Islet precursor cell (in vitro differentiated cells): ENCODE data around the gene TOR1AIP2.

Experiments
- DNase-seq: peaks from one replicate; pipeline ENCODE4 v3.0.0-alpha.2; 2018

TOR1AIP2 gene

DNA sequence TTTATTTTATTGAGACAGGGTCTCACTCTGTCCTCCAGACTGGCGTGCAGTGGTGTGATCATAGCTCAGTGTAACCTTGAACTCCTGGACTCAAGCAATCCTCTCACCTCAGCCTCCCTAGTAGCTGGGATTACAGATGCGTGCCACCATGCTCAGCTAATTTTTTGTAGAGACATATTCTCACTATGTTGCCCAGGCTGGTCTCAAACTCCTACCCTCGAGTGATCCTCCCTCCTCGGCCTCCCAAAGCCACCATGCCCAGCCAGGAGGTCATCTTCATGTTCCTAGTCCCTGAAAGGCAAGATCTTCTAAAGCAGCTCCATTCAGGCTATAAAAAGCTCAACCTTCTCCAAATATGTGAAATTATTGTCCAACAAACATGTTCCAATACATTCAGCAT, 53.9 kb downstream of the TOR1AIP2 start:
- no peak for DNase-seq

DNA sequence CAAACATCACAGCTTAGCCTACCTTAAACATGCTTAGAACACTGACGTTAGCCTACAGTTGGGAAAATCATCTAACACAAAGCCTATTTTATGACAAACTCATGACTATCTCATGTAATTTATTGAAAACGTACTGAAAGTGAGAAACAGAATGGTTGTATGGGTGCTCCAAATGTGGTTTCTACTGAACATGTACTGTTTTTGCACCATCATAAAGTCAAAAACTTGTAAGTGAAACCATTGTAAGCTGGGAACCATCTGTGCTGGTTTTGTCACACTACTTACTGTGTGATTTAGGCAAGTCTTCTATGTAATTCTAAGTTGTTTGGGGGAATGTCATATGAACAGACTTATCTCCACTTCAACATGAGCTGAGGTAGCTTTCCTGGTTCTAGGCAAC, 55.5 kb downstream of the TOR1AIP2 start:
- DNase-seq, result no peak

DNA sequence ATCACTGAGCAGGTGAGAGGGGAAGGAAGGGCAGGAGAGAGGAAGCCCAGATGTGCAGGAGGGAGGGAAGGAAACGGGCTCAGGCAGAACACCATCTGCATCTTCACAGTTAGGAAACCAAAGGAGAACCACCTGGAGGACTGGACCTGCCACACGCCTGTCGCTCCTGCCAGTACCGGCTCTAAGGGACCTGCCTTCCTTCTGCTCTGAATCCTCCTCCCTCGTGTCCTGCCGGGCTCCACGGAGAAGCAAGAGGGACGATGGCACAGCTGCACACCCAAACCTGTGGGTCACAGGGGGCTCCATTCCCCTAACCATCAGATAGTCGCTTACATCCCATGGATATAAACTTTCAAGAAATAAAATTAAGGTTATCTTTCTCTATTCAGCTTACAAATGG, 56.1 kb downstream of the TOR1AIP2 start:
- DNase-seq, result peak; percentile 31

DNA sequence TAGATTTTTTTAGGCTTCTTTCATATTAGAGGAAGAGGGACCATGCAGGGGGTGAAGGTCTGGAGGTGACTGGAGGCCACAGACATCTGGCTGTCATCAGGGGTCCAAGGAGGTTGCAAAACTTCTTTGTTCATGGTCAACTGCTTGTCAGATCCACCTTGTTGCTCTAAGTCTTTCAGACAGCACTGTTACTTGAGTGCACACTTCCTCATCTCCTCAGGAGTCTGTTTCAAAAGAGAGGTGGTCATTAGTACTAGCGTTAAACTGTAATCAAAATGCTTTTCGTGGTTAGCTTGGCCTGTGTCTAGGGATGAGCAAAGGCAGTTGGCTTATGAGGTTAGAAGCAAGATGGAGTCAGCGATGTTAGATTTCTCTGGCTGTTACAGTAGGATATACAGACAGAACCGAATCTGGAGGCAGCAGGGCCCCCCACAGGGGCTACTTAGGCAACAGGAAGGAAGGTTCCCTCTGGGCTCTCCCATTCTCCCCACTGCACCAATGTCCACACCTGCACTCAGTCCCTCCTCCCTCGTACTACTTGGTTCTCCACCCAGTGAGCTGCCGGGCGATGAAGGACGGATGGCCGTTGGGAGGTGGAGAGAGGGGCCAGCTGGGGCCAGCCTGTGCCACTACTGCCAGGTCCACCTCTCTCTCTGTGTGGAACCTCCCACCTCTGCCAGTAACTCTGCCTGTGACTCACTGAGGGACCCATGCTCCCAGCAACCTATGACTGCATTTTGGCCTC, 57.2 kb downstream of the TOR1AIP2 start:
- peak; percentile 37 for DNase-seq

DNA sequence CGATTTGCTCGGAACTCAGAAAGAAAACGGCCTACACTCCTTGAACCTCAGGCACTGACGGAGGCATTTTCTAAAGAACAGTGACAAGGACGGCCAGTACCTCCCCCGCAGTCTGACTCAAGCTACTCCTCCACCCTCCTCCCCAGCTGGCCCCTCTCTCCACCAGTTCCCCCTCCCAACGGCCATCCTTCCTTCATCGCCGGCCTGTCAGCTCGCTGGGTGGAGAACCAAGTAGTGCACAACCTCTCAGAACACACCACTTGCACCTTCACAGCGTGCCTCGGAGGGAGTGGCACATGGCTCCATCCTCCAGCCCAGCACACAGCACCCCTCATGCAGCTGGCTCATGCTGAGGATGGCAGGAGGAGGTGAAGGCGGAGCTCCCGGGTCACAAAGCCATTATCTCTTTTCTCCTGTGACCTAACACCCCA, 58.8 kb downstream of the TOR1AIP2 start:
- no peak for DNase-seq

DNA sequence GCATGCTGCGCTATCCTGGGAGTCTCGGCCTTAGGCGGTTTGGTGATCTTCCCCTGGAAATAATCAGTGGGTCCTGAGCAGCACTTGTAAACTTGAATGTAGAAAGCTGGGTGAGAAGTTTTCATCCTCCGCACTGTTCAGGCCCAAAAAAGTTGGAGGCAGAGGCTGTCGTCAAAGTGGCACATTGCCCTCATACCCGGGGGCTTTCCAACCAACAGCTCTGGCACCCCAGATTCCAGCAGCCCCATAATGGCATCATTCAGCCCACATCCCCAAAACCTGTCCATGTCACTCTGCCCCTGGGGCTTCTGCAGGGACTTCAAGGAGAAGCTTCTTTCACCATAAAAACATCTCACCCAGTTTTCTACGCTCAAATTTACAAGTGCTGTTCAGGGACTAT, 59.3 kb downstream of the TOR1AIP2 start:
- no peak for DNase-seq

- DNase-seq, result peak; percentile 68
Measured at GRCh38 chr1:179817789-179818188, 59.8 kb downstream of the TOR1AIP2 start.

DNA sequence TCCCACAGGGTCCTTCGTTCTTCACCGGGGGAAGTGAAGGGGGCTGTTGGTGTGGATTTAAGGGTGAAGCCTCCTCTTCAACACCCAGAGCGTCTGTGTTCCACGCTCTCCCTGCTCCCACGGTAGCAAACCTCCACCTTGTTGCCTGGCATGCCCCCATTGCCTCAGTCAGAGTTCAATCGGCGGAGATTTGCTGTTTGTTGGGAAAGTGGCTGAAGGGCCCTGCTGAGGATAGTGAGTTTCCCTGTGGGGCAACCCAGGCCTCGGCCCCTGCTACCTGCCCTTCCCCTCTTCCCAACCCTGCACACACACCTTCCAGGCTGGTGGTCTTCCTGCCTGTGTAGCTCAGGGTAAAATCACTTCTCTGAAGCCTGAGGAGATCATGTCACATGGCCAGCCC, 60.5 kb downstream of the TOR1AIP2 start:
- no peak for DNase-seq

GRCh38 chr1:179816196-179816960, 61.2 kb downstream of the TOR1AIP2 start:
- DNase-seq, result no peak

GRCh38 chr1:179815641-179816040, 62.0 kb downstream of the TOR1AIP2 start:
- no peak for DNase-seq

DNA sequence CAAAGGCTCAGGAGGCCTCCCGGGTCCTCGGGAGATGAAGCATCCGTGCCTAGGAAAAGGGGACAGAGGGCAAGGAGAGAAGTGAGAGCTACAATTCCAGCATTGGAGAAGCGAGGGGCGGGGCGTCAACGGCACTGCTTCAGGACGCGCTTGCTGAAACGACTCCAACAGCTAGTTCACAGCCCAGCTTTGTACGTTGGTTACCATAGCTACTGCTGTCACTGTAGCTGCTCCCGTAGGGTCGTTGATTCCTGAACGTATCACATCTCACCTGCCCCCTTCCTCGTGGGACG, 63.1 kb downstream of the TOR1AIP2 start:
- DNase-seq, result no peak

- DNase-seq, result no peak
Measured at GRCh38 chr1:179813626-179814545, 63.7 kb downstream of the TOR1AIP2 start.

GRCh38 chr1:179812501-179813292, 64.9 kb downstream of the TOR1AIP2 start:
- DNase-seq, result no peak

GRCh38 chr1:179810367-179810715, 67.3 kb downstream of the TOR1AIP2 start:
- DNase-seq, result no peak

- DNase-seq, result peak; percentile 85
Measured at GRCh38 chr1:179809506-179810366, 67.9 kb downstream of the TOR1AIP2 start.

GRCh38 chr1:179808503-179808902, 69.1 kb downstream of the TOR1AIP2 start:
- no peak for DNase-seq

DNA sequence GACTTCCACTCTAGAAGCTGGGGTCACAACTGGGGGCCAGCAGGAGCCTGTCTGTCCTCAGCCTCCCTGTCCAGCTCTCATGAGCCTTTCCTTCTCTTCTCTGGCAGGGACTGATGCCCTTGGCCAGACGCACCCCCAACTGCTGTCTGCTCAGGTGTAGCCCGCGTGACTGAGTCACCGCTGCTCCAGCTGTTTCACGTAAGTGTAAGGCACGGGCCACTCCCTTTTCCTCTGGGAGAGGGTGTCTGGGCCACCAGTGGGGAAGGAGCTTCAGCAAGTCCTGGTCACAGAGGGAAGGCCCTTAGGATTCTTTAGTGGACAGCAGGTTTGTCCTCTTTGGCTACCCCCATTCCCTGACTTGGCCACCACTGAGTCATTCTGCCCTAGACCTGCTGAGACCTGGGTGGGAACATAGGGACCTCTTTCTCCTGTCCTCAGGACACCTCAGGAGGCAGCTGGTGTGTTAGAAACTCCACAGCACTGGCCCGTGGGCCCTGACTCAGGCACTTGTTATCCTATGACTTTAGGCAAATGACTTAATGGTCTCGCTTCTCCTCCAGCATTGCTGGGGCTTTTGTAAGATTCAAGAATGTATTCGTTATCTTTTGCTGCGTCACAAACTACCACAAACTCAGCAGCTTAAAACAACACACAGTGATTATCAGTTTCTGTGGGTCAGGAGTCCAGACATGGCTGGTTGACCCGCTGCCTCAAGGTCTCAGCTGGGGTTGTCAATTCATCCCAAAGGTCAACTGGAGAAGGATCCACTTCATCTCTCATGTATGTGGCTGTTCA, 69.7 kb downstream of the TOR1AIP2 start:
- DNase-seq, result peak; percentile 81

DNA sequence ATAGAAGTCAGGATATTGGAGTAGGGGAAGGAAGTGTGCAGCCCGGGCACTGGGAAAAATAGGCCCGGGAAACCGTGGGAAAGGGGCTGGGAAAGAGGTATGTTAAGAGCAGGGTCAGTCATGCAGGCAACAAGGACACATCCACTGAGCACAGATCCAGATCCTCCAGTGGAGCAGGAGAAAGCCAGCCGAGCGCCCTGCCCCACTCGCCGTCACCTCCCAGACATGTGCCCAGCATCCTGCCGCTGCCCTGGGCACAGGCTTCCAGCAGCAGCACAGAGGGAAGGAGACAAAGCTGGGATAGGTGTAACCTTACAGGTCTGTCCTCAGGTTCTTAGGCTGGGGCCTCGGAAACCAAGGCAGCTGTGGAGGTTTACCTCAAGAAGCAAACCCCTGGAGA, 70.3 kb downstream of the TOR1AIP2 start:
- no peak for DNase-seq

- DNase-seq, result no peak
Measured at GRCh38 chr1:179806333-179806732, 71.3 kb downstream of the TOR1AIP2 start.

DNA sequence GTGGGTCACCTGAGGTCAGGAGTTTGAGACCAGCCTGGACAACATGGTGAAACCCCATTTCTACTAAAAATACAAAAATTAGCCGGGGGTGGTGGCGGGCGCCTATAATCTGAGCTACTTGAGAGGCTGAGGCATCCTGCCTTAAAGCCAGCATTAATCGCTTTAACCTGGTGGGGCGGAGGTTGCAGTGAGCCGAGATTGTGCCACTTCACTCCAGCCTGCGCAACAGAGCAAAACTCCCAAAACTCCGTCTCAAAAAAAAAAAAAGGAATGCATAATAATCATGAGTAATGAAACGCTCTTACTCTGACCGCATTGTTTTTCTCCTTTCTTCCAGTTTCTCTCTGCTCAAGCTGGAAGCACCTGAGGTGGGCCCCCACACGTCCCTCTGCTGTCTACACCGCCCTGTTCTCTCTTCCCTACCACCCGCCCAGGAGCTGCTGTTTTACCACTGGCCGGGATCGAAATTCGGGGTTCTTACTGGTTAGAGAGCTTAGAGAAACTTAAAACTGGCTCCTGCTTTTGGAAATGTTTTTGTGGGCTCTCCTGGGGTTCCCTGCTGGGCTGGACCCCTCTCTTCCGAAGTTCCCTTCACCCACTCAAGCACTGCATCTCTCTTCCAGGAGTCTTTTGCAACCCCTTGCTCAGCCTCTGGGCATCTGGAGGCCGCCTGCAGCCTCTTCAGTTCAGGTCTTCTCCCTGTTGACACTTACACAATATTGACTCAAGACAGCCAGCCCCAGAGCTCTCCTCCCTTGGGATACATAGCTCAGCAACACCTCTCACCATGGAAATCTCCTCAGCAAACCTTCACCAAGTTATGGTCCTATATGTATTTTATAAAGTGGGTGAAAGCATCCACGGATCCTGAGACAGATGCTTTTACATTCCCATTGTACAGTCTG, 72.1 kb downstream of the TOR1AIP2 start:
- DNase-seq, result no peak
